Skeletal muscle satellite cell (primary cell): ENCODE results near the gene GPAT3.
"Not testable (repeated sequence)": the region's sequence is repeated elsewhere in the genome, so short reads cannot be mapped to it uniquely, and the experiment has no call there.

Experiments
- H3K27me3 ChIP-seq: 2 replicates; pipeline ENCODE4 v1.7.0; 2013; ENCODE audit warnings: low read length; ENCODE audit not compliant: control insufficient read depth, insufficient read depth
- H3K36me3 ChIP-seq: 2 replicates; pipeline ENCODE4 v1.7.0; 2013; ENCODE audit warnings: mild to moderate bottlenecking, control low read depth, low read length; ENCODE audit not compliant: insufficient read depth
- H3K4me1 ChIP-seq: 2 replicates; pipeline ENCODE4 v1.7.0; 2013; ENCODE audit warnings: low read length; ENCODE audit not compliant: control insufficient read depth, insufficient read depth
- H3K4me2 ChIP-seq: 2 replicates; pipeline ENCODE4 v1.7.0; 2013; ENCODE audit warnings: mild to moderate bottlenecking, low read length
- H3K4me3 ChIP-seq: 2 replicates; pipeline ENCODE4 v1.7.0; 2013; ENCODE audit warnings: low read length
- H3K9ac ChIP-seq: 2 replicates; pipeline ENCODE4 v1.7.0; 2013; ENCODE audit warnings: mild to moderate bottlenecking, low read depth, low read length, moderate library complexity
- H3K9me3 ChIP-seq: replicated peaks from 2 replicates; pipeline ENCODE4 v1.7.0; 2013; ENCODE audit warnings: mild to moderate bottlenecking, control low read depth, low read length

The GPAT3 gene

DNA sequence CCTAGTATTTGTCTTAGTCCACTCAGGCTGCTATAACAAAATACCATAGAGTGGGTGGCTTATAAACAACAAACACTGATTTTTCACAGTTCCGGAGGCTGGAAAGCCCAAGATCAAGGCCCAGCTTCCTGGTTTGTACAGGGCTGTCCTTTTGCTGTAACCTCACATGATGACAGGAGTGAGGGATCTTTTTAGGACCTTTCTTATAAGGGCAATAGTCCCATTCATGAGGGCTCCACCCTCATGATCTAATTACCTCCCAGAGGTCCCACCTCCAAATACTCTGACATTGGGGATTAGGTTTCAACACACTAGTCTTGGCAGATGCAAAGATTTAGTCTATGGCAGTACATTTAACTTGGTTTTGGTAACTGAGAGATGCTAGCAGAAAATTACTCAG lies 20.9 kb downstream of the GPAT3 start:
- H3K4me3 ChIP-seq = no peak overlapping the region
- H3K9ac ChIP-seq = no peak overlapping the region
- H3K4me2 ChIP-seq = no peak overlapping the region
- no peaks in the 10 kb centered on the region for H3K27me3 ChIP-seq
- H3K36me3 ChIP-seq = no peaks in the 10 kb centered on the region
- peaks cover 37% of the 10 kb centered on the region for H3K4me1 ChIP-seq
- H3K9me3 ChIP-seq = no peaks in the 10 kb centered on the region

DNA sequence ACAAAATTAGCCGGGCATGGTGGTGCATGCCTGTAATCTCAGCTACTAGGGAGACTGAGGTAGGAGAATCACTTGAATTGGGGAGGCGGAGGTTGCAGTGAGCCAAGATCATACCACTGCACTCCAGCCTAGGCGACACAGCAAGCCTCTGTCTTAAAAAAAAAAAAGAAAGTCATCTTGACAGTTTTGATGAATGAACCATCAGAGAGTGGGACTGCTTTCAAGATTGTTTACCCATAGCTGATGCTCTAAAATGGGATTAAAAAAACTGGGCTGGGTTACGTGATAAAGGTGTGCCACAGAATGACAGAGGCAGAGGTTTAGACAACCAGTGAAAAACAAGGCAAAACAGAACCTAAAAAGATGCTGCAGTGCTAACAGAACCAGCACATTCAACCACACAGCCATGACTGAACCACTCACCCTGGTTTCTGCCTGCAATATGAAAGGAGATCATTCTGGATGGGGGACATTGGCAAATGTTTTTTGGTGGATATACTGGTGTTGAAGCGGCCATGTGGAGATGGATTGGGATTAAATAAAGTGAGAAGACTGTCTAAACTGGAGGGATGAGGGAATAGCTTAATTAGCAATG lies 22.2 kb downstream of the GPAT3 start:
- Histone ChIP-seq H3K9me3 (no peaks in the 10 kb centered on the region), H3K4me2 (no peak overlapping the region), H3K9ac (no peak overlapping the region), H3K4me1 (peaks cover 23% of the 10 kb centered on the region), H3K4me3 (no peak overlapping the region), H3K27me3 (no peaks in the 10 kb centered on the region), H3K36me3 (no peaks in the 10 kb centered on the region)

DNA sequence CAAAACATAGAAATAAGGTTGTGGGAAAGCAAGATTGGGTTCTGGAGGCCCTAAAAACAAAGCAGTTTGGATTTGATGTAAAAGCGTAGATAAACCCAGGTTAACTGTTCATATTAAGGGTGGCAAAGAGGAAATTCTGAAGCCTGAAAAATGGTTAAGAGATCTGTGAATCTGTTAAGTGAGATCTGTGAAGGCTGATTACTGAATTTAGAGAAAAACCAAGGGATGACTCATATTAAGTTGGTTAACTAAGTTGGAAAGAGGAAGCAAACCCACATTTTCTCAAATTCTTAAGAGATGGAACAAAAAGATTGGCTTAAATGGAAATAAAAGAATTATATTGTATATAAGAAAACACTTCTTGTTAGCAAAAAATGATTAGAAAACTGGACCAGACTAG lies 22.8 kb downstream of the GPAT3 start:
- no peaks in the 10 kb centered on the region for H3K9me3 ChIP-seq
- H3K4me1 ChIP-seq = peaks cover 20% of the 10 kb centered on the region
- H3K4me3 ChIP-seq = no peak overlapping the region
- no peaks in the 10 kb centered on the region for H3K36me3 ChIP-seq
- no peaks in the 10 kb centered on the region for H3K27me3 ChIP-seq
- H3K4me2 ChIP-seq = no peak overlapping the region
- H3K9ac ChIP-seq = no peak overlapping the region

DNA sequence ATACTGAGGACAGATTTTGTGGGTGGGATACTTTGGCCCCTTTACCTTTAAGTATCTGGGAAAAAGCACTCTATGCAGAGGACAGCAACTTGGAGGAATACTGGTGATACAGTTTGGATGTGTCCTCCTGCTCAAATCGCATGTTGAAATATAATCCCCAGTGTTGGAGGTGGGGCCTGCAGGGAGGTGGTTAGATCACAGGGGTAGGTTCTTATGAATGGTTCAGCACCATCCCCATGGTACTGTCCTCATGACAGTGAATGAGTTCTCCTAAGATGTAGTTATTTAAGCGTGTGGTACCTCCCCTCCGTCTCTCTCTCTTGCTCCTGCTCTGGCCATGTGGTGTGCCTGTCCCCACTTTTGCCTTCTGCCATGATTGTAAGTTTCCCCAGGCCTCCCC lies 24.6 kb downstream of the GPAT3 start:
- no peak overlapping the region for H3K4me2 ChIP-seq
- no peaks in the 10 kb centered on the region for H3K9me3 ChIP-seq
- no peaks in the 10 kb centered on the region for H3K27me3 ChIP-seq
- H3K4me1 ChIP-seq = peaks cover 20% of the 10 kb centered on the region
- H3K36me3 ChIP-seq = no peaks in the 10 kb centered on the region
- no peak overlapping the region for H3K9ac ChIP-seq
- no peak overlapping the region for H3K4me3 ChIP-seq

DNA sequence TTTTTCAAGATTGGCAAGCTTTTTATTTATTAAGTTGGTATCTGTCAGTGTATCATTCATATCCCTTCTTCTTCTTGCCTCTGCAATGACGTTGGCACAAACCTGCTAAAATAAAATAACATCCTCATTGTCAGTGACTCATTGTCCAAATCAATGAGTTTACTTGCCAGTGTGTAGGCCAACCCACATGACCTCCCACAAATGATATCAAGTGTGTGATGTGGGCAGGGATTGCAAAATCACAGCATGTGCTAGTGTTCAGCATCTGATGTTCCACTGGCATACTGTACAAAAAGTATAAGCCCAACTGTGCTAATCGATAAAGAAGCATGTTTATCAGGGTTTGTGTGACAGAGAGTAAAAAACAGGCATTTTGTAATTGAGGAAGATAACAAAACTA lies 25.5 kb downstream of the GPAT3 start:
- Histone ChIP-seq H3K36me3 (no peaks in the 10 kb centered on the region), H3K9ac (no peak overlapping the region), H3K4me2 (no peak overlapping the region), H3K9me3 (no peaks in the 10 kb centered on the region), H3K4me1 (peaks cover 20% of the 10 kb centered on the region), H3K4me3 (no peak overlapping the region), H3K27me3 (no peaks in the 10 kb centered on the region)

DNA sequence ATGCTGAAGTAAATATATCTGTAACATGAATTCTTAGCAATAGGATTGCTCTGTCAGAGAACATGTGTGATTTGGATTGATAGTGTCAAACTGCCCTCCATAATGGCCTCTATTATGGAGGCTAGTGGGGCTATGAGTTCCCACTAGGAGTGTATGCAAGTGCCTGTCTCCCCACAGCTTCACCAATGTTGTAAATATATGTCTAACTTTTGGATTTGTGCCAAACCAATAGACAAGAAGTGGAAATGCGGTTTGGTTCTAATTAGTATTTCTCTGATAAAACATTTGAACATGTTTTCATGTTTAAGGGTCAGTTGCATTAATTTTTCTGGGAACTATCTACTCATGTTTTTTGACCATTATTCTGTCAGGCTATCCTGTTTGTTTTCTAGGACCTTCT lies 28.1 kb downstream of the GPAT3 start:
- H3K36me3 ChIP-seq = no peaks in the 10 kb centered on the region
- no peaks in the 10 kb centered on the region for H3K9me3 ChIP-seq
- H3K4me1 ChIP-seq = peaks cover 13% of the 10 kb centered on the region
- H3K27me3 ChIP-seq = no peaks in the 10 kb centered on the region
- no peak overlapping the region for H3K9ac ChIP-seq
- no peak overlapping the region for H3K4me3 ChIP-seq
- no peak overlapping the region for H3K4me2 ChIP-seq

DNA sequence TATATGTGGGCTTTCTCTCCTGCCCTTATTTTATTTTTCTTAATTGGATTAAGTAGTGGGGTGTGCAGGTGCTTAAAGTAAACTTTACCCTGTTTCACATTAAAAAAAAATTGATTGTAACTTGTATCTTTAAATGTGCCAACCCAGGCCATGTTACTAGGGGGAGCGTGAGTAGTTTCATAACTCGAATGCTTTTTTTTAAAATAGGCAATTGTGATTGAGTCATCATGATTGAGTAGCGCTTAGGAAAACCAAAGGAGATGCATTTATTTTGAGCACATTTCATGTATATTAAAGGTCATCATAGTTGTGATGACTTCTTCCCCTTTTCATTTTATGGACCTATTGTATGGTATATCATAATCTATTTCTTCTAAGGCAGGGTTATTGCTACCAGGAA lies 32.2 kb downstream of the GPAT3 start:
- H3K27me3 ChIP-seq = peaks cover 7% of the 10 kb centered on the region
- no peaks in the 10 kb centered on the region for H3K36me3 ChIP-seq
- no peaks in the 10 kb centered on the region for H3K4me1 ChIP-seq
- no peak overlapping the region for H3K4me3 ChIP-seq
- no peaks in the 10 kb centered on the region for H3K9me3 ChIP-seq
- no peak overlapping the region for H3K4me2 ChIP-seq
- H3K9ac ChIP-seq = no peak overlapping the region

DNA sequence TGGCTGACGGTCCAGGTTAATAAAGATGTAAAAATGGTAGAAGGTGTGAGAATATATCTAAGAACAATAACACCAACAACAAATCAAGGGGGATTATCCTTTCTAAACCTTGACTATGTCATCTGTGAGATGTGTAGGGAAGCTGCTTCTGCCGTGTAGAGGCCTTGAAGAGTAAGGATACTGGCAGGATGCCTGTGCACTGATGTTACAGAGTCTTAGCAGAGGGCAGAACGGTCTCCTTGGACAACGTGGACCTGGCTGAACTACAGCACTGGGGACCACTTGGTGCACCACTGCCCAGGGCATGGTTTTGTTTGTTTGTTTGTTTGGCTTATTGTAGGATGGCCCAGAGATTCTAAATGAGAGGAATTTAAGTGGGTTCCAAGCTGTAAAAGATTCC lies 33.5 kb downstream of the GPAT3 start:
- no peak overlapping the region for H3K4me2 ChIP-seq
- H3K36me3 ChIP-seq = no peaks in the 10 kb centered on the region
- H3K4me1 ChIP-seq = no peaks in the 10 kb centered on the region
- H3K9ac ChIP-seq = no peak overlapping the region
- no peak overlapping the region for H3K4me3 ChIP-seq
- peaks cover 7% of the 10 kb centered on the region for H3K27me3 ChIP-seq
- no peaks in the 10 kb centered on the region for H3K9me3 ChIP-seq

DNA sequence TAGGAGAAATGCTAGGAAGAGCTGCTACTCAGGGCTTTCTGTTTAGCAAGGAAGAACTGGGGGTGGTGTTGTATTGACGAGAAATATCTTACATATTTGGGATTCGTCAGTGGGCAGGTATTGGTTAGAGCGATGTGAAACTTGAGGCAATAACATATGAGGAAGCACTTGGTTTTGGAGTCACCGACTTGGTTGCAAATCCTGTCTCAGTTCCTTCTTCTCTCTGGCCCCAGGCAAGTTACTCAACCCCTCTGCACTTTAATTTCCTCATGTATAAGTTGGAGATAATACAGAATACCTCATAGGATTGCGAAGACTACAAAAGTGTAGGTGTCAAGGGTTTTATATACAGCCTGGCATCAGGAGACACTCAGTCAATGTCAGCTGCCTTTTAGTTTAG lies 34.1 kb downstream of the GPAT3 start:
- Histone ChIP-seq H3K4me3 (no peak overlapping the region), H3K9me3 (no peaks in the 10 kb centered on the region), H3K27me3 (peaks cover 7% of the 10 kb centered on the region), H3K4me1 (no peaks in the 10 kb centered on the region), H3K4me2 (no peak overlapping the region), H3K36me3 (no peaks in the 10 kb centered on the region), H3K9ac (no peak overlapping the region)

DNA sequence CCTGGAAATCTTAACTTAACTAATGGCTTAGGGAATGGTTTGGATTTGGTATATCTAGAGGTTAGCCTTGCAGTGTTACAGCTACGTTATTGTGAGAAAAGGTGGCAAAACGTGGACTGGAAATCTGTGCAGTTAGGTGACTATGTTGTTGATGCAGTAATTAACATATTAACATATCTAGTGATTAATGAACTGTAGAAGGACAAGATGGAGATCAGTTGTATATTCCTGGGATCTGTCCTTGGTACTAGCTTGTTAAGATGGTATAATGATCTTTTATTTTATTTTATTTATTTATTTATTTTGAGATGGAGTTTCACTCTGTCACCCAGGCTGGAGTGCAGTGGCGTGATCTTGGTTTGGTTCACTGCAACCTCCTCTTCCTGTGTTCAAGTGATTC lies 36.9 kb downstream of the GPAT3 start:
- no peaks in the 10 kb centered on the region for H3K36me3 ChIP-seq
- no peaks in the 10 kb centered on the region for H3K9me3 ChIP-seq
- H3K4me3 ChIP-seq = no peak overlapping the region
- H3K4me2 ChIP-seq = no peak overlapping the region
- H3K27me3 ChIP-seq = peaks cover 7% of the 10 kb centered on the region
- H3K4me1 ChIP-seq = no peaks in the 10 kb centered on the region
- no peak overlapping the region for H3K9ac ChIP-seq

DNA sequence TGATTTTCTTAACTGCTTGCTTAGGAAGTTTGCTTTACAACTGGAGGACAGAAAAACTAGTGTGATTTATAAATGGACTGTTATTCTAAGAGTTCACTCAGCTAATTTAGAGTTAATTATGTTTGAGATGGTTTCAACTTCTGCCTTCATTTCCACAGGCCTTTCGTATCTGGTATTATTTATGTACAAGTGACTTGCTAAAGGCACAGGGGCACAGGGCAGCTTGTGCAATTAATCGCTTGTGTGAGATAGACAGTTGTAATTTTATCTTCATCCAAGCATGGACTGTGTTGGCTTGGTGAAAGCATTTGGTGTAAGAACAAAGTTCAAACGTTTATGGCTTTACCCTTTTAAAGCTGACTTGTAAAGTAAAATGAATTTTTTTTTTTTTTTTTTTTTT lies 38.3 kb downstream of the GPAT3 start:
- Histone ChIP-seq H3K4me2 (no peak overlapping the region), H3K27me3 (peaks cover 7% of the 10 kb centered on the region), H3K36me3 (no peaks in the 10 kb centered on the region), H3K9me3 (no peaks in the 10 kb centered on the region), H3K9ac (no peak overlapping the region), H3K4me1 (no peaks in the 10 kb centered on the region), H3K4me3 (no peak overlapping the region)

DNA sequence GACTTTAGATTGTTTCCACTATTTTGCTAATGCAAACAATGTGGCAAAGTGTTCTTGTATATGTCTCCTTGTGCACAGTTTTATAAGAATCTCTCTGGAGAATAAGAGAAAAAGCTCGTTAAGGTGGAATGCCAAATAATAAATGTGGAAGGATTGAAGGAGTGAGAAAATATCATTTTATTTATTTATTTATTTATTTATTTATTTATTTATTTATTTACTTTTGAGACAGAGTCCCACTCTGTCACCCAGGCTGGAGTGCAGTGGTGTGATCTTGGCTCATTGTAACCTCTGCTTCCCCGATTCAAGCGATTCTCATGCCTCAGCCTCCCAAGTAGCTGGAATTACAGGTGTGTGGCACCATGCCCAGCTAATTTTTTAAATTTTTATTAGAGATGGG lies 40.3 kb downstream of the GPAT3 start:
- H3K4me2 ChIP-seq, H3K4me3 ChIP-seq, H3K4me1 ChIP-seq, H3K27me3 ChIP-seq, H3K9me3 ChIP-seq, H3K36me3 ChIP-seq, H3K9ac ChIP-seq: not testable (repeated sequence)
